Gastroesophageal sphincter (tissue), 4 donors: ENCODE measurements around the gene PLPP3. TPM values are rescaled to one million over a fixed set of nuclear protein-coding genes. Genes with fewer than 3 reads are reported as not detected.

Experiments used
- ATAC-seq: fragments of 150-250 bp; one replicate; pipeline ENCODE4 v1.9.1; 2016; ENCODE audit warnings: mild to moderate bottlenecking, moderate library complexity
- H3K27ac ChIP-seq, 4 donors: fragments of 200-600 bp; sonication (generic) in 3 of 4; 1 replicate in 3 of 4; 2 replicates in 1 of 4; pipeline ENCODE4 v1.5.1; 2016 to 2019
- H3K27me3 ChIP-seq: fragments of 200-600 bp; sonication (generic); one replicate; pipeline ENCODE4 v1.5.1; 2019
- H3K36me3 ChIP-seq, 2 donors: fragments of 200-600 bp; sonication (generic); one replicate each; pipeline ENCODE4 v1.5.1; 2019; ENCODE audit warnings: control low read depth in 1 of 2
- H3K4me1 ChIP-seq, 3 donors: fragments of 200-600 bp; sonication (generic); 1 replicate in 2 of 3; 2 replicates in 1 of 3; pipeline ENCODE4 v1.5.1; 2016 to 2019; ENCODE audit warnings: control low read depth in 2 of 3
- H3K4me3 ChIP-seq, 2 donors: fragments of 200-600 bp; sonication (generic); one replicate each; pipeline ENCODE4 v1.5.1; 2019; ENCODE audit warnings: mild to moderate bottlenecking in 1 of 2, moderate library complexity in 1 of 2
- H3K9me3 ChIP-seq, 3 donors: fragments of 200-600 bp; sonication (generic); one replicate each; pipeline ENCODE4 v1.5.1; 2017 to 2019; ENCODE audit warnings: control low read depth in 2 of 3
- EP300 ChIP-seq: sonication (generic); formaldehyde crosslinking; IDR thresholded peaks from one replicate; pipeline ENCODE4 v1.6.1; 2017; ENCODE audit warnings: antibody characterized with exemption, mild to moderate bottlenecking
- POLR2A ChIP-seq, 2 donors: fragments of 450-650 bp; IDR thresholded peaks; one replicate each; pipeline ENCODE4 v1.6.1; 2017; ENCODE audit warnings: antibody characterized with exemption in 2 of 2, mild to moderate bottlenecking in 2 of 2, moderate library complexity in 1 of 2
- POLR2AphosphoS5 ChIP-seq: sonication (generic); formaldehyde crosslinking; IDR thresholded peaks from one replicate; pipeline ENCODE4 v1.6.1; 2017; ENCODE audit warnings: antibody characterized with exemption
- WGBS, 2 donors: methylation state at CpG; one replicate each; pipeline ENCODE4 v1.1.5; 2018; ENCODE audit warnings: low coverage in 1 of 2; 5-methylcytosine and 5-hydroxymethylcytosine counted together
- total RNA-seq, 4 donors: library from RNA; depleted of rRNA; stranded (reverse); fragments of >200 nt; gene quantifications; one replicate each; pipeline ENCODE4 v1.1.0, GENCODE V29; 2016
- TF ChIP-seq, protein P1 (sequence below), 4 experiments: fragments of 200-600 bp in 2 of 4; fragments of 450-650 bp in 2 of 4; sonication (generic) in 1 of 4; IDR thresholded peaks; one replicate each; pipeline ENCODE4 v1.5.1; 2017 to 2019; ENCODE audit warnings: antibody characterized with exemption in 4 of 4, mild to moderate bottlenecking in 2 of 4, moderate library complexity in 2 of 4

The PLPP3 gene
- total RNA-seq, 4 donors from 2014 or later, result 127 to 219 (median 164) TPM

DNA sequence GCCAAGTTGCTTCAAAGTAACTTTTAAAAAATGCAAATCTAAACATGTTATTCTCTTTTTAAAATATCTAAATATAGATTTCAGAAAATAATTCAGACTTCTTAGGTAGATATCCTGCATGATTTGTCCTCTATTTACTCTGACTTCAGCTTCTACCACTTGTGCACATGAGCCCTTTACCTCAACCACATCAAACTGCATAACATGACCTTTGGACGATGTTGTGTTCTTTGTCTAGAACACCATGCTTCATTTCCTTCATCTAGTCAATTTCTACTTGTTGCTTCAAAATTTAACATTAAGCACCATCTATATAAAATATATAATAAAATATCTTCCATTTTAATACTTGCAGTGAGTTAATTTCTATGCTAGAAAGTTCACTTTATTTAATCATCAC, 96.9 kb downstream of the PLPP3 start:
- H3K27ac ChIP-seq, result no peak overlapping the region
- no peak for ATAC-seq
- TF ChIP-seq, protein P1, sequence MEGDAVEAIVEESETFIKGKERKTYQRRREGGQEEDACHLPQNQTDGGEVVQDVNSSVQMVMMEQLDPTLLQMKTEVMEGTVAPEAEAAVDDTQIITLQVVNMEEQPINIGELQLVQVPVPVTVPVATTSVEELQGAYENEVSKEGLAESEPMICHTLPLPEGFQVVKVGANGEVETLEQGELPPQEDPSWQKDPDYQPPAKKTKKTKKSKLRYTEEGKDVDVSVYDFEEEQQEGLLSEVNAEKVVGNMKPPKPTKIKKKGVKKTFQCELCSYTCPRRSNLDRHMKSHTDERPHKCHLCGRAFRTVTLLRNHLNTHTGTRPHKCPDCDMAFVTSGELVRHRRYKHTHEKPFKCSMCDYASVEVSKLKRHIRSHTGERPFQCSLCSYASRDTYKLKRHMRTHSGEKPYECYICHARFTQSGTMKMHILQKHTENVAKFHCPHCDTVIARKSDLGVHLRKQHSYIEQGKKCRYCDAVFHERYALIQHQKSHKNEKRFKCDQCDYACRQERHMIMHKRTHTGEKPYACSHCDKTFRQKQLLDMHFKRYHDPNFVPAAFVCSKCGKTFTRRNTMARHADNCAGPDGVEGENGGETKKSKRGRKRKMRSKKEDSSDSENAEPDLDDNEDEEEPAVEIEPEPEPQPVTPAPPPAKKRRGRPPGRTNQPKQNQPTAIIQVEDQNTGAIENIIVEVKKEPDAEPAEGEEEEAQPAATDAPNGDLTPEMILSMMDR (IDR thresholded peaks at IDR 0.05), result no peak
- TF ChIP-seq POLR2A (IDR thresholded peaks at IDR 0.05) (no peak), EP300 (no peak), POLR2AphosphoS5 (no peak)
- no peaks in the 10 kb centered on the region for H3K27me3 ChIP-seq
- no peaks in the 10 kb centered on the region for H3K9me3 ChIP-seq
- H3K36me3 ChIP-seq, result no peaks in the 10 kb centered on the region
- 80 to 100% methylated on average over 1 of the region's 1 CpG for WGBS, 2 donors
- H3K4me3 ChIP-seq, result no peak overlapping the region
- H3K4me1 ChIP-seq, result peaks cover 0 to 11% (median 0%) of the 10 kb centered on the region in 3 donors

DNA sequence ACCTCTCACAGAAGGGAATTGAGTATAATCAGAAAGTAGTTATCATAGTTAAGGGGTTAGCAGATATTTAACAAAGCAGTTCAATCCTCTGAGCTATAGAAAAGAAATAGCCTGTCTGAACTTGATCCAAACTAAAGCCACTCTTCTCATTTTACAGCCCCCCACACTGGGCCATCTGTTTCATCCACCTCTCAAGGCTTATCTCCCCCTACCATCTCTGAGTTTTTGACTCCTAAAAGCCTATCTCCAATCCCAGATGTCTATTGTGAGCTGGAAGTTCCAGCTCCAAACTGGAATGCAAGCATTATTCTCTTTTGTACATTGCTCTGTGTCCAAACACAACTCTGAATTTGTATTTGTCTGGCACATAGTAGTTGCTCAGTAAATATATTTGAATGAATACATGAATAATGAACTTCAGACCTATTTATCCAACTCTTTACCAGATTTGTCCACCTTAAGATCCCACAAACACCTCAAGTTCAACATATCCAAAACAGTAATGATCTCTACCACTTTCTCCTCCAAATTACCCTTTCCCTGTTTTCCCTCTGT, 98.1 kb downstream of the PLPP3 start:
- no peak overlapping the region for H3K27ac ChIP-seq
- H3K27me3 ChIP-seq, result no peaks in the 10 kb centered on the region
- H3K36me3 ChIP-seq, result no peaks in the 10 kb centered on the region
- H3K4me1 ChIP-seq, result peaks cover 0 to 23% (median 2%) of the 10 kb centered on the region in 3 donors
- ATAC-seq, result no peak
- H3K4me3 ChIP-seq, result no peak overlapping the region
- TF ChIP-seq EP300, result no peak
- TF ChIP-seq POLR2AphosphoS5, result no peak
- TF ChIP-seq, protein P1 (IDR thresholded peaks at IDR 0.05), result no peak
- TF ChIP-seq POLR2A (IDR thresholded peaks at IDR 0.05), result no peak
- H3K9me3 ChIP-seq, result no peaks in the 10 kb centered on the region

DNA sequence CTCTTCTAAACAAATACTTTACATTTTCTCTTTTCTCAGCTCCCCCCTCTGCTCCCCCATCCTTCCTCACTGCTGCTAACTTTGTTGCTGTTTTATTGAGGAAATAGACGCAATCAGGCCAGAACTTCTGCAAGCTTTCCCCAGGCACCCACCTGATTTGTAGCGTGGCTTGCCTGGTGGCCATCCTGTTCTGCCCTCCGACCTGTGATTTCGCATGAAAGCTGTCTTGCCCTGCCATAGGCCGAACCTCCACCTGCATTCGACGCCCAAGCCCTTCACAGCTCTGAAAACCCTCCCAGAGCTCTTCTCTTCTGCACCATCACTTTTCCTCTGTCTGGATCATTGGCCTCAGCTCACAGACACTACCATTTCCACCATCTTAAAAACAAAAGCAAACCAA, 100.6 kb downstream of the PLPP3 start:
- no peaks in the 10 kb centered on the region for H3K36me3 ChIP-seq
- H3K27ac ChIP-seq, result peak overlapping the region in 1 of 4 donors; percentile 92
- H3K4me3 ChIP-seq, result no peak overlapping the region
- TF ChIP-seq POLR2A (IDR thresholded peaks at IDR 0.05), result no peak
- no peak for TF ChIP-seq POLR2AphosphoS5
- TF ChIP-seq EP300, result no peak
- TF ChIP-seq, protein P1 (IDR thresholded peaks at IDR 0.05), result no peak
- 93% methylated on average over 5 to 7 of the region's 7 CpGs for WGBS, 2 donors
- ATAC-seq, result no peak
- no peaks in the 10 kb centered on the region for H3K9me3 ChIP-seq
- H3K27me3 ChIP-seq, result no peaks in the 10 kb centered on the region
- H3K4me1 ChIP-seq, result peaks cover 0 to 26% (median 2%) of the 10 kb centered on the region in 3 donors

DNA sequence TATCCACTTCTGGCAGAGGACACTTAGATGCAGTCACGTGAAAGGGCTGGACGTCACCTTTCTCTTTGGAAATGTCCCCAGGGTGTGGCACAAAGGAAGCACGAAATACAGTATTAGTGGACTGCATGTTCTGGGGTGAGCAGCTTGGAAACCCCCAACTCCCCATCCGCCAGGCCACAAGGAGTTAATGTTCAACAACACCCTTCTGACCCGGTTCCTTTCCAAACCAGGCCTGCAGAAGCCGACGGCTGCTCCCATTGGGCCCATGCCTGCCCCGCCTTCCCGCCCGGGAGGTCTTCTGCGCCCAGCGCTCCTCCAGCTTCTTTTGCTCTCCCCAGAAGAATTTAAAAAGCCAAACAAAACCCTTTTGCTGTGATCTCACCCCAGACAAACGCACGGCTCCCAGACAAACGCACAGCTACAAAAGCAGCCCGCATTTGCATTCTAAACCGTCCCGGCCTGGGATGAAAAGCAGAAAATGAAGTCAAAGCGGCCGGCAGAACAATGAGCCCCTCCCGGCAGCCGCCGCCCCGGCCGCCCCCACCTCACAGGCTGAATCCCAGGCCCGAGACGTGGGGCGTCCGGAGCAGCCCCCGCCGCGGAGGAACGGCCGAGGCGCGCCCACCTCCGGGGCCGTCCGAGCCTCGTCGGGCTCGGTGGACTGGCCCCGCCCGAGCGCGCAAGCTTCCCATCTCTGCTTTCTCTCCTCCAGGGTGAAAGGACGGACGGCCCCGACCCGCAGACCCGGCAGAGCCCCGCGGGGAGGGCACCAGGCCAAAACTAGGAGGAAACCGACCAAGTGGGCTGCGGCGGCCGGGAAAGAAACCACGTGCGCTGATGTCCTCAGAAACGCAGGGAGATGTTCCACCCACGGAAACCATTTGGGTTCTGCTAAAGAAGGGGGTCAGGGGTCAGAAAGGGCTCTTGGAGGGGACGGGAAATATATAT, 101.9 kb downstream of the PLPP3 start:
- ATAC-seq, result peak; percentile 89
- WGBS, 2 donors, result 9 to 14% methylated on average over 8 to 13 of the region's 62 CpGs
- Histone ChIP-seq H3K27ac (peak overlapping the region; percentile 92 to 99 (median 94)), H3K4me1 (peaks cover 0 to 30% (median 2%) of the 10 kb centered on the region in 3 donors), H3K4me3 (peak overlapping the region; percentile 65 to 94), H3K36me3 (no peaks in the 10 kb centered on the region), H3K9me3 (no peaks in the 10 kb centered on the region), H3K27me3 (no peaks in the 10 kb centered on the region)
- TF ChIP-seq POLR2A (IDR thresholded peaks at IDR 0.05), result peak; percentile 15 to 39
- TF ChIP-seq, protein P1 (IDR thresholded peaks at IDR 0.05), result peak in 1 of 4 experiments; percentile 4
- no peak for TF ChIP-seq EP300
- TF ChIP-seq POLR2AphosphoS5, result peak; percentile 72
